ENCODE results near the gene SLC22A13. TPM values are rescaled to one million over a fixed set of nuclear protein-coding genes. Genes with fewer than 3 reads are reported as not detected.
"Not testable (repeated sequence)": the region's sequence is repeated elsewhere in the genome, so short reads cannot be mapped to it uniquely, and the experiment has no call there.

The SLC22A13 gene
- total RNA-seq, 2 donors from 2014 or later: 0.32 to 0.48 TPM

- no peak for DNase-seq (ENCODE audit: low spot score)
- intact Hi-C loops (cut with DNase I): no loop called here
Observed at GRCh38 chr3:38318766-38319671, 53.4 kb downstream of the SLC22A13 start.

- intact Hi-C loops (cut with DNase I); DNase-seq (ENCODE audit: low spot score): not testable (repeated sequence)
Observed at GRCh38 chr3:38320638-38321037, 55.0 kb downstream of the SLC22A13 start.

- DNase-seq (ENCODE audit: low spot score): no peak
- intact Hi-C loops (cut with DNase I): no loop called here
Observed at GRCh38 chr3:38323060-38323459, 57.4 kb downstream of the SLC22A13 start.

GRCh38 chr3:38325256-38325655, 59.6 kb downstream of the SLC22A13 start:
- intact Hi-C loops (cut with DNase I): no loop called here
- DNase-seq (ENCODE audit: low spot score): peak; percentile 38

GRCh38 chr3:38327335-38328009, 61.9 kb downstream of the SLC22A13 start:
- DNase-seq (ENCODE audit: low spot score): no peak
- intact Hi-C loops (cut with DNase I): no loop called here

Other genes with a start within 250 kb of the SLC22A13 start
- 10 to 100 TPM; 32.5 to 40.9 TPM for gene PLCD1, start 236.2 kb upstream of the SLC22A13 start, total RNA-seq
- gene DLEC1, start 226.6 kb upstream of the SLC22A13 start, total RNA-seq: under 1 TPM; 0.14 to 0.51 TPM
- 10 to 100 TPM; 29.8 to 41.9 TPM for gene ACAA1, start 128.7 kb upstream of the SLC22A13 start, total RNA-seq
- gene MYD88, start 127.2 kb upstream of the SLC22A13 start, total RNA-seq: 10 to 100 TPM; 24.7 to 26.3 TPM
- 10 to 100 TPM; 30.4 to 52.3 TPM for gene OXSR1, start 100.3 kb upstream of the SLC22A13 start, total RNA-seq
- gene SLC22A14, start 16.5 kb downstream of the SLC22A13 start, total RNA-seq: under 1 TPM in 1 of 2 donors, not detected in 1; 0.38 TPM
- 1 to 10 TPM; 4.5 to 6.3 TPM for gene XYLB, start 81.0 kb downstream of the SLC22A13 start, total RNA-seq
- gene ACVR2B, start 188.1 kb downstream of the SLC22A13 start, total RNA-seq: 1 to 10 TPM; 2.7 to 2.8 TPM
- 10 to 100 TPM; 12.3 to 14.7 TPM for gene EXOG, start 230.5 kb downstream of the SLC22A13 start, total RNA-seq